Stimulated activated CD8-positive, alpha-beta memory T cell treated with anti-CD3 and anti-CD28 coated beads, Interleukin-15, amount 100 ng/mL, for 4 hours (primary cell): Measurements from ENCODE around the gene GLT1D1.

Experiments used
- DNase-seq, 2 donors: peaks; one replicate each; pipeline ENCODE4 v3.0.0-alpha.2; 2020; ENCODE audit warnings: low read depth in 2 of 2

The GLT1D1 gene

DNA sequence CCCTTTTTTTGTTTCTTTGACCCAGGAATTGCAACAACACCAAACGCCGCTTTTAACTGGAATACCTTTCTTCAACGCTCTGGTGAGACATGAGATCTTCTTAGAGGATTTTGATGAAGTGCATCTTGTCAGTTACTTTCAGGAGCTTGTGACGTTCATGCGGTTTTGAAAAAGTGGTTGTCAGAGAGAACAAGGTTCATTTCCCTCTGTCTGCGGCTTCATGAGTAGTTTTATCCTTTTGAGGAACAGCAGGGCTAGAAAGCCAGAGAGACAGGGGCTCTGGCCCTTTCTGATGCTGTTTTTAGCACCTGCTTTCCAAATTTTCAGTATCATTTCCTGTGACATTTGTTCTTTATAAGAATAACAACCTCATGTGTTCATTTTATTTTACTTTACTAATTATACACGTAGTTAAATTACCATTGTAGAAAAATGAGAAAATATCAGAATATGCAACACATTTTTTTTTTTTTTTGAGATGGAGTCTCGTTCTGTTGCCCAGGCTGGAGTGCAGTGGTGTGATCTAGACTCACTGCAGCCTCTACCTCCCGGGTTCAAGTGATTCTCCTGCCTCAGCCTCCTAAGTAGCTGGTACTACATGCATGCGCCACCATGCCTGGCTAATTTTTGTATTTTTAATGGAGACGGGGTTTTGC is 61.8 kb downstream of the GLT1D1 start:
- DNase-seq, result no peak

DNA sequence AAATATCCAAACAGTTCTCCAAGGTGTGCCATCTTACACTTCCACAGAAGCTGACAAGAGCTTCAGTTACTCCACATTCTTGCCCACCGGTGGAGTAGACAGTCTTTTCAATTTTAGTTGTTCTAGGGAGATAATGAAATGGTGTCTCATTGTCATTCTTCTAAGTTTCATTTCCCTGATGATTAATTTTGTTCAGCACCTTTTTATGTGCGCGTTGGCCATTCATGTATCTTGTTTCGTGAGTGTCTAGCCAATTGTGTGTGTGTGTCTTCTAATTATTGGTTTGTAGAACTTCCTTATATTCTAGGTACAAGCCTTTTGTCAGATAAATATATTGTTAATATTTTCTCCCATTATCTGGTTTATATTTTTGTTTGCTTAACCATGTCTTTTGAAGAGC is 63.1 kb downstream of the GLT1D1 start:
- DNase-seq, result no peak

DNA sequence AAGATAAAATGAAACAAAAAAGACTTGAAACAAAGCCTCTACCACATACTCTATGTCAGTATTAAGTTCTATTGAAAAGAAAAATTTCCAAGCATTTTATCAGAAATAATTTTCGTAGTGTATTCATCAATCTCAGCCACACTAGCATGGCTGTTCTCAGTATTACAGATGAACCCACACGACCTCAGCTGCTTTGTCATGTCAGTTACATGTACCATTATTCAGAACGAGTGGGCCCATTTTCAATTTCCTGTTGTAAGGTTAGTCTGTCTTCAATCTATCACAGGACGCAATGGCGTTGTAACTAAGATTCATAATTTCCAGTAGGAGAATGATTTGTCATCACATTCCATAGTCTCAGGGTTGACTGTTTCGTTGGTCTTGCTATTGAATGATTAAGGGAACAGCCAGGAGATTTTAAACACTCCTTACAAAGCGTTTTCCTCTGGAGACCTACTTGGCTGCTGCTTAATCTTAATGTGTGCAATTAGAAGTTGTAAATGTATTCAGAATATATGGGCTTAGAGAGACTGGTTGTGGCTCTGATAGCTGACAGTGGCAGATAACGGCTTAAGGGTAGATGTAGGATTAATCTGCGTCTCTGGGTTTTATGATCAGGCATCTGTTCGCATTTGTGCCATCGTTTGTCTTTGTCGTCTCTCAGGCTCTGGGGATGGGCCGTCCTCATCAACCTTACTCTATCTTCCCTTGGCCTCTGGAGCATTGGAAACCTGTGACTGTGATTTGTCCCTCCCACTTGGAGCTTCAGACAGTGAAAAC is 65.4 kb downstream of the GLT1D1 start:
- DNase-seq, result no peak

DNA sequence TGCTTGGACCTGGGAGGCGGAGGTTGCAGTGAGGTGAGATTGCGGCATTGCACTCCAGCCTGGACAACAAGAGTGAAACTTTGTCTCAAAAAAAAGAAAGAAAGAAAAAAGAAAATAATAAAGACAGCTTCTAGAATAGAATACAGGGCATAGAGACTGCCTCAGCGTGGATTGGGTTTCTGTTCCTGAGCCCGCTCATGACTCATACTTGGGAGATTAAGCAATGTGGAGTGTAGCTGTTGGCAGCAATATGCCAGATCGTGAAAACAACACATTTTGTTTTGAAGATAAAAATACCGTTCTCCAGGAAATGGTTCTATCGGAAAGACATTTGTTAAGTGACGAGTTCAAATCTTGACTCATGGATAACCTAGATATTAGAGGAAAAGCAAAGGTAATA is 67.2 kb downstream of the GLT1D1 start:
- DNase-seq, result no peak

DNA sequence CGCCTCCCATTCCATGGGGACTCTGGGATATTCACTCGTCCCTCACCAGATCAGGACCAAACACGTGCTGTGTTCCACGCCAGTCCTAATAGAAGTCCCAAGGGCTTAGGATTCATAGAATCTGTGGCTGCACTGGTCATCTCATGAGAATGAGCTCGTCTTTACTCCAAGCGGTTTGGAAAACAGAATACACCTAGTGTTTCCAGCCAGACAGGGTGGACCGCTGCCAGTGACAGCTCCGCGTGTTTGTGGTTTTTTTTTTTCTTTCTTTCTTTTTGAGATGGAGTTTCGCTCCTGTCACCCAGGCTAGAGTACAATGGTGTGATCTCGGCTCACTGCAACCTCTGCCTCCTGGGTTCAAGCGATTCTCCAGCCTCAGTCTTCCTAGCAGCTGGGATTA is 75.1 kb downstream of the GLT1D1 start:
- no peak for DNase-seq

DNA sequence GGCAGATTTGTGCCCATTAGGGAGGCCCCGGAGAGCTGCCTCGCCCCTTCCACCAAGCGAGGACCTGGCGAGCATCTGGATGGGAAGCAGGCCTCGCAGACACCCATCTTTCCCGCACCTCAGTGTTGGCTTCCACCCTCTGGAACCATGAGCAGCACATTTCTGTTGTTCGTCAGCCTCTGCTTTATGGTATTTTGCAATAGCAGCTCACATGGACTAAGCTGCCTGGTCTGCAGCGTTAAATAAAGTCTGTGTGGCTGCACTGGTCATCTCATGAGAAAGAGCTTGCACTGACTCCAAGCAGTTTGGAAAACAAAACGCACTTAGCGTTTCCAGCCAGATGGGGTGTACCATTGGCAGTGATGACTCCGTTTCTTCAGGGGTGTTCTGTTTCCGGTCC is 75.8 kb downstream of the GLT1D1 start:
- DNase-seq, result no peak

DNA sequence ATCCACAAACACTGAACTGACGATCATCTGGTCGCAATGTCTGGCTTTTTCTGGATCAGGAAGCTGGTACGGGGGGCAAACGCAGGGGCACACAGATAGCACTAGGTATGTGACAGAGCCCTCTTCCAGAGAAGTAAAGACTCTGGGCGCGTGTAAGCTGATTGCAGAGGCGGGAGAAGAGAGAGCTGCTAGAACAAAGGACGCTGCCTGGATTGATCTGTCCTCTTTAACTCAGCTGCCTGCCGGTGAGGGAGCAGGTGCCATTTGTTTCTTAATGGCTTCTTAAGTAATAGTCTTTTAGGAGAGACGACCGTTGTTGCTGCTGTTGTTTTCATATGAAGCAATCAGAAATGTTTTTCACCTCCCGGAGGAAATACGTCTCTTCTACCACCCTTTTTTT is 77.3 kb downstream of the GLT1D1 start:
- no peak for DNase-seq

DNA sequence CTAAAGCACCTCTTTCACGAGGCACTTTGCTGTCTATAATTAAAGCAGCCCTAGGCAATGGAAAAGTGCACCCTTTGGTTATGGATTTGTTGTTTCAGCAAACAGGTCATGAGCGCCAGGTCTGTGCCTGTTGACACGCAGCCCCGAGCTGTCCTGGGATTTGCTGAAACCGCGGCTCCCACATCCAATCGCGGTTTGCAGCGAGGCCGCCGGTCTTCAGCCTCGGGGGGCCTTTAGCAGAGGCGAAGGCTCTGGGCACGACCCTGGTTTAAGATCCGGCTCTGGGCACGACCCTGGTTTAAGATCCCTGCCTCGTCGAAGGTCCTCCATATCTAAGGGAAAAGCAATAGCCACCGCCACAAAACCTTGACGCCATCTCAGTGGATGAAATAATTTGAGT is 79.2 kb downstream of the GLT1D1 start:
- no peak for DNase-seq

DNA sequence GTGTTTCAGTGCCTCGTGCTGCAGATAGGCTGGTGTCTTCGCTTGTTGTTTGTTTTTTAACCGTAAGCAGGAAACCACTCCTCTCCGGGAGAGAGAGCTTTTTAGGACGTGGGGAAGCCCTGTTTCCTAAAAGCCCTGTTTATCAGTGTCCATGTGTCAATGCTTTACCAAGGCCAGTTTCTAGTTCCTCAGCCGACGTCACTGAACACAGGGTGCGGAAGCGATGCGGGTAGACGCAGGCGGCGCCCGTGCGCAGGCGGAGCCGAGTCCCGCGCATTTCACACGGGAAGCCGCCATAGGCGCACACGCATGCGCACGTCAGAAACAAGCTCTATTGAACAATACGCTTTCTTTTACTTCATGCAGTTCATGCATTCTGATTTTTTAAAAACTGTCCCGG is 79.8 kb downstream of the GLT1D1 start:
- no peak for DNase-seq

DNA sequence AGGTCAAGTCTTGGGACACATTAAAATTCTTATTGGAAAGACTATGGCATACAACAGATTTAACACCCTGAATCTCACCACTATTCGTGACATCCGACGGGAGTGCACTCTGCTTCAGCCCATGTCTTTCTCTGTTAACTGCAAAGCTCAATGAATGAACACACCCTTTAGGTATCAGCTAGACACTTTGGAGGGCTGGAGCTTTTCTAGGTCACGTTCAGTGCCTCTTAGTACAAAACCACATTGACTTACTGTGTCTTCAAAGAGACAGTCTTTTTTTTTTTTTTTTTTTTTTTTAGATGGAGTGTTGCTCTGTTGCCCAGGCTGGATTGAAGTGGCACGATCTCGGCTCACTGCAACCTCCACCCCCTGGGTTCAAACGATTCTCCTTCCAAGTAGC is 80.6 kb downstream of the GLT1D1 start:
- no peak for DNase-seq

DNA sequence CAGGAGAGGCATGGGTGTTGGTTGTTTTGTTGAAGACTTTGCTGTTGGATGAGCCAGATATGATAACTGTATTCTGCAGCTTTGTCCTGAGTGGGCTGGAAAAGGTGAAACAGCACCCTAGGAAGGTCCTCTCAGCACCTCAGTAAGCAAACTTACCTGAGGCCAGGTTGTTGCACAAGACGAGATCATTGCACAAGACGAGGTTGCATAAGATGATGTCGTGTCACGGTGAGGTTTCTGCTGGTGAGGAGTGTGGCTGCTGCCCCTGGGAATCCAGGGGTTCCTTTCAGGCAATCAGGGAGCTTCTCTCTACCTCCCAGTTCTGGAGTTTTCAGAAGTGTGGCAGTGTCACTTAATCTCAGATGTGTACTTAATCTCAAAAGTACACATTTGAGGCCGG is 85.6 kb downstream of the GLT1D1 start:
- DNase-seq, result no peak

DNA sequence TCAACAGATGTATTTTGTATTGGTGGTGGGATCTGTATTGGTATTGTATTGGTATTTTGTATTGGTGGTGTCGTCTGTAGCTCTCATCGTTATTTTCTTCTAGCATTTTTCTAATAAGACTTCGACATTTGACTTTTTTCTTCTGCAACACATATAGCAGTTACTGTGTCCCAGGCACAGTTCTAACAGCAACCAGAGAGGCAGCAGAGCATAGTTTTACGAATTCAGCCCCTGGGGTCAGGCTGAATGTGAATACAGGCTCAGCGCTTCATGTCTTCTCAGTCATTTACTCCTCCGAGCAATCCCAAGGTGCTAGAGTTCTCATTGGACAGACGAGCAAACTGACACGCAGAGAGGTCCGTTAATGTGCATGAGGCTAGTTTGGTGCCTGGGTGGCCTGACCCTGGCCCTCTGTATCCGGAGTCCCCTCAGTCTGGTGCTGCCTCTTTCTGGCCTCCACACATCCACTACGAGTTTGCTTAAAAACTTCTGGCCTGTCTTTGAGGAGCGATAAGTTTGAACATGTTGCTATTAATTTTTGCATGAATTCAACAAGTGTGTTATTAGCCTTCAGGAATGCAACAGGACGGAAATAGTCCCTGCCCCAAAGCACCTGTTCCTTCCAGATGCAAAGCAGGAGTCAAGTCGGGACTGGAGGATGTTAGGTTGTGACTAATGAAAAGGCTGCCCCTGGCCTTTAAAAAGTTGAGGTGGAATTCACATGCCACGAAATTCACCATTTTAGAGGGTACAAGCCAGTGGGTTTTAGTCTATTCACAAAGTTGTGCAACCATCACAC is 87.0 kb downstream of the GLT1D1 start:
- DNase-seq, result no peak

DNA sequence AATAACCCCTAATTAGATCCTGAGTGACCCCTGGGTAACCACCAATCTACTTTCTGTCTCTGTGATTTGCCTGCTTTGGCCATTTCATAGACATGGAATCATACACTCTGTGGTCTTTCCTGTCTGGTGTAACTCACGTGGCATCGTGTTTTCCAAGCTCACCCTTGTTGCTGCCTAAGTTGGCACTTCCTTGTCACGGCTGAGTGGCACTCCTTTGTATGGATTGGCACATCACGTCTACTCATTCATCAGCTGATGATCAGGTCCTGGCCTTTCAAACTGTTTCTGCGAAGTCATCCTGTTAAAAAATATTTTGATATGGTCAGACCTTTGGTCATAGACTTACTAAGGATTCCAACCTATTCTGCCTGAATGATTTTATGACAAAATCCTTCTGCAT is 87.7 kb downstream of the GLT1D1 start:
- DNase-seq, result no peak

DNA sequence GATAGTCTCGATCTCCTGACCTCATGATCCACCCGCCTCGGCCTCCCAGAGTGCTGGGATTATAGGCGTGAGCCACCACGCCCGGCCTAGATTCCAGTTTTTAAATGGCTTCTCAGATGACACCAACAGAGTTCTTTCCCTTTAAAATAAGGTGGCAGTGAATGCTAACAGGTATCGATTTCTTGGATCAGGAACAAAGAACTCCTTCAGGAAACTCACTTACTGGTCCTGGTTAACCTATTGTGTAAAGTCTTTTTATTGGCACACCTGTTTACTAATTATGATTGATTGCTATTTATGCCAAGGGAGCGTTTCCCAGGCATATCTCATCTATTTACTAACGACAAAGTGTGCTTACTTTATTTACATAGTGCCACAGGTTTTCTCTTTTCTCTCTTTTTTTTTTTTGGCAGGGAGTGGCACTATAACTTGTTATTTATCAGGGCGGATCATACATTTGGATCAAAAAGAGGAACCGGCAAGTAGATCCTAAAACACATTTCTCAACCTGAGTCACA is 89.7 kb downstream of the GLT1D1 start:
- DNase-seq, result no peak

DNA sequence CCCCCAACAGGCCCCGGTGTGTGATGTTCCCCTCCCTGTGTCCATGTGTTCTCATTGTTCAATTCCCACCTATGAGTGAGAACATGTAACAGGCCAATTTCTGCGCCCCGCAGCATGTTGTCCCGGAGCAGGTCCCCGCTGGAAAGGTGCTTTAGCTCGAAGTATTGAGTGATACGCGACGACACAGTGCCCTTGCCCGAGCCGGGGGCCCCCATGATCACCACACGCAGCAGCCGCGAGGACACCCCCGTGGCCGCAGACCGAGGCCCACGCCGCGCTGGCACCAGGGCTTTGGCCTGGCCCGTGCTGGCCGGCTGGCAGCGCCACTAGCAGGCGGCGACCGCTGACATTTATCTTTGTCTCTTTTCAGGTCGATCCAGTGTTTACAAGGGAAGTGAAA is 91.7 kb downstream of the GLT1D1 start:
- no peak for DNase-seq

DNA sequence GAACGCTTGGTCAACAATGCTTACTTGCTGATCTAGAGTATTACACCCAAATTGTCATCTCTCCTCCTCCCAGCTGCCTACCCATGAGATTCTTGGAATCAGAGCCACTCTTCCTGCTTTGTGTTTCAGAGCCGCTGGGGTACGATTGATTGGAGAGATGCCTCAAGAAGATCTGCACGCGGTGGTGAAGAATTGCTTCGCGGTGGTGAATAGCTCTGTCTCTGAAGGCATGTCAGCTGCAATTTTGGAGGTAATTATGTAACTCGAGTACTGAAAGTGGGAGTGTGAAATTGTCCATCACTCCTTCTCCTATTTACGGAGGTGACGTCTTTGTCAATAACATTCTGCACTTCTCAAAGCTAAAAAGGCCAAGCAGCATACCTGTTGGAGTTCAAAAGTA is 93.9 kb downstream of the GLT1D1 start:
- DNase-seq, result no peak

DNA sequence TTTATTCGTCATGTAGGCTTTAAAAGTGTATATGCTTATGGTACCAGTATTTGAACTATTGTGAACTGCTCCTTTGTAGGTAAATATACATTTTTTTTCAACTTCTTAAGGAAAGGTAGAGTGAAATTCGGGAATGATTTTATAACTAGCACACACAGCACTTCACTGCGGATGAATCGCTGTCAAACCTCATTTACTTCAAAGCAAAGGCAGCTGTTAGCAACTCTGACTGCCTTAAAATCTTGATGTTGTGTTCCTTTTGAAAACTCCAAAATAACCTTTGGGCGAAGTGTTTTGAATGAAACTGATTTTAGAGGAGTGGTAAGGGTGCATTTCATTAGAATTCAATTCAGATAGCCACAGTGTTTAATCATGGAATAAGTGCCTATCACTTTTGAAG is 95.8 kb downstream of the GLT1D1 start:
- no peak for DNase-seq

DNA sequence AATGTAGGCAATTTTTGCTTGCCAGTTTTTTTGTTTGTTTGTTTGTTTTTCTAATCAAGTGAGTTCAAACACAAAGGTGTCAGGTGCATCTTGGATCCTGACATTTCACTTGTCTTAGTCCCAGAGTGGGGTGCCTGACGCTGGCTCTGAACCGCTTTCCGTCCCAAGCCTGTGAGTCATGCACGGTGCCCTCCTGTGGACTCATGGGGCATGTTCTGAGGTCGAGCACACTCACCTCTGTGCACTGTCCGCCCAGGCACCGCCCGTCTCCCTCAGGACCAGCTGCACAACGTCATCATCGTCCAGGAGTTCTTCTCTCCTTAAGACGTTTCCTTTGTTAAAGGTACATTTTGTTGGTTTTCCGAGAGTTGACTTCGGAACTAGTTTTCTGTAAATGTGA is 98.2 kb downstream of the GLT1D1 start:
- DNase-seq, result no peak

DNA sequence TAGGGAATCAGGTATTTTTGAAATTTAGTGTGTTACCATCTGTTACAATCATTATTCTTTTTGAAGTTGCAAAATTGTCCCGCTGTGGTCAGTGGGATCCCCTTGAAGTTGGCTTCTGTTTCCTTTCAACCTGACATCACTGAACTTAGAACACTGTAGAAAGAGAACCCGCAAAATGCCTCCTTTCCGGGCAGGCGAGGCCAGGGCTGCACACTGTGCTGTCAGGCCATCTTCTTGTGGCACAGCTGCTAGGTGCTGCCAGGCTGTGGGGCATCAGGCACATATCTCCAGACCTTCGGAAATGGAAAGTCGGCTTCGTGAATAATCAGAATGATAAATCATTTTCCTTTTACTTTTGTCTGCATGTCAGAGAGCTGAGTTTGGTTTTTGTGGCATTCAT is 103.5 kb downstream of the GLT1D1 start:
- DNase-seq, result no peak

DNA sequence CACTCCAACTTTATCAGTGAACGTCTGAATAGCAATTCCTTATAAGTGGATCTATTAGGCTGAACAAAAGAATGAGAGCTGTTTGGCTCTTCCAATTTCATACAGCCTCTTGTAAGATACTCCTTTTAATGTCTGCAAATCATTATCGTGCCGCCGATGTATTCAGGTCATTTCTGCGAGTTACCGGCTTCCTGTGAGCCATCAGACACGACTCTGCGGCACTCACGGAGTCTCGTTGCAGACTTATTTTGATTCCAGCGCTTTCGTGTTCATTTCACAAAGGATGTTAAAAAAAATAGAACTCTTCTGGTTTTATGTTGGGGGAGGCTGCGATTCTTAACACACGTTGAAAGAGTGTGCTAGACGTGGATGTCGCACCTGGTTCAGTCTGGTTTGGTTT is 106.6 kb downstream of the GLT1D1 start:
- no peak for DNase-seq

DNA sequence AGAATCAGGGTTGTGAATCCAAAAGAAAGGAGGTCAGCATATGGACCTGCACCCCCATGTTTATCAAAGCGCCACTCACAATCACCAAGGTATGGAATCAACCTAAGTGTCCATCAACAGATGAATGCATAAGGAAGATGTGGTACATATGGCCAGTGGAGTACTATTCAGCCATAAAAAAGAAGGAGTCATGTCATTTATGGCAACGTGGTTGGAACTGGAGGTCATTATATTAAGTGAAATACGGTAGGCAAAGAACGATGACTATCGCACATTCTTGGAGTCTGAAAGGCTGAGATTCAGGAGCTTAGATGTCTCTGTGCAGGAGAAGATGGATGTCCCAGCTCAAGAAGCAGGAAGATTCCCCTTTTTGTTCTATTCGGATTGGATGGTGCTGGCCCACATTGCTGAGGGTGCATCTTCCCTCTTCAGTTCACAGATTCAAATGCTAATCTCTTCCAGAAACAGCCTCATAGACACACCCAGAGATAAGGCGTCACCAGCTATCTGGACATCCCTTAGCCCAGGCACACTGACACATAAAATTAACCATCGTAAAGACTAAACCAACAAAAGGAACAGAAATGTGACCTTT is 108.1 kb downstream of the GLT1D1 start:
- no peak for DNase-seq

DNA sequence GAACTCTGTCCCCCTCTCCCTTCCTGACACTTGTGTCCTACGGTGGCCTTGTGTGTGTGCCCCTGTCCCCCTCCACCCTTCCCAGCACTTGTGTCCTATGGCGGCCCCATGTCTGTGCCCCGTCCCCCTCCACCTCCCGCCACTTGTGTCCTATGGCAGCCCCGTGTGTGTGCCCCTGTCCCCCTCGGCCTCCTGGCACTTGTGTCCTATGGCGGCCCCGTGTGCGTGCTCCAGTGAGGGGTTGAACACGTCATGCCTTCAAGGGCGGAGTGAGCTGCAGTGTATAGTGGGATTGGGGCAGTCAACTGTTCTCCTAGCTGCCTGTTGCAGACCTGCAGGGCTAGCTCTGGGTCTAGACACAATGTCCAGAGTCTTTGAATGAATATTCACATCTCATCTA is 108.7 kb downstream of the GLT1D1 start:
- DNase-seq, result no peak
